HEK293 (cell line): ENCODE data around the gene CLMN.

Source experiments
- CTCF ChIA-PET: fragments of 350-600 bp; formaldehyde crosslinking; extraction: SDS; loops from one replicate; lab custom pipeline; 2021; ENCODE audit warnings: antibody characterized with exemption; lab: Yijun Ruan, JAX
- POLR2A ChIA-PET: fragments of 300-600 bp; formaldehyde crosslinking; extraction: SDS; loops from one replicate; lab custom pipeline; 2020; ENCODE audit warnings: antibody characterized with exemption, inconsistent platforms; lab: Yijun Ruan, JAX
- H3K27ac ChIP-seq: fragments of 200-500 bp; sonication (Bioruptor generic); 2 replicates; pipeline ENCODE4 v1.5.1; 2014; ENCODE audit warnings: low read depth, low read length, control low read depth, inconsistent platforms; ENCODE audit errors: extremely low read depth
- H3K36me3 ChIP-seq, 2 experiments: fragments of 200-500 bp in 1 of 2; sonication (Bioruptor generic) in 1 of 2; 1 replicate in 1 of 2; 2 replicates in 1 of 2; pipeline ENCODE4 v1.5.1; 2014 to 2017; ENCODE audit warnings: inconsistent platforms in 2 of 2, low read length in 2 of 2; ENCODE audit not compliant: control insufficient read depth in 2 of 2, insufficient read depth in 1 of 2
- H3K4me1 ChIP-seq: fragments of 200-500 bp; sonication (Bioruptor generic); 2 replicates; pipeline ENCODE4 v1.5.1; 2014; ENCODE audit warnings: mild to moderate bottlenecking, low read length, inconsistent platforms; ENCODE audit not compliant: control insufficient read depth, insufficient read depth
- H3K4me3 ChIP-seq: 2 replicates; pipeline ENCODE4 v1.5.1; 2011; ENCODE audit warnings: low read depth, mild to moderate bottlenecking, control low read depth, low read length, moderate library complexity
- H3K9me3 ChIP-seq: fragments of 200-500 bp; sonication (Bioruptor generic); 2 replicates; pipeline ENCODE4 v1.5.1; 2014; ENCODE audit warnings: low read depth, low read length, inconsistent platforms; ENCODE audit not compliant: control insufficient read depth, insufficient read depth
- BCL11B ChIP-seq: fragments of 450-650 bp; formaldehyde crosslinking; IDR thresholded peaks from 2 replicates; pipeline ENCODE4 v1.5.1; 2016; ENCODE audit warnings: low read depth, missing biosample characterization, missing genetic modification characterization
- ELK4 ChIP-seq: IDR thresholded peaks from 2 replicates; pipeline ENCODE4 v1.6.1; 2011; ENCODE audit warnings: mild to moderate bottlenecking, low read depth, low read length, borderline replicate concordance
- GLIS2 ChIP-seq: fragments of 450-650 bp; formaldehyde crosslinking; IDR thresholded peaks from 2 replicates; pipeline ENCODE4 v1.5.1; 2016; ENCODE audit warnings: missing biosample characterization, missing genetic modification characterization
- PATZ1 ChIP-seq: fragments of 450-650 bp; formaldehyde crosslinking; IDR thresholded peaks from 2 replicates; pipeline ENCODE4 v1.5.1; 2016; ENCODE audit warnings: missing biosample characterization, missing genetic modification characterization
- TRIM28 ChIP-seq: IDR thresholded peaks from 2 replicates; pipeline ENCODE4 v1.6.1; 2011; ENCODE audit warnings: low read length, control low read depth, borderline replicate concordance
- WT1 ChIP-seq: fragments of 450-650 bp; formaldehyde crosslinking; IDR thresholded peaks from 2 replicates; pipeline ENCODE4 v1.5.1; 2016; ENCODE audit warnings: missing biosample characterization, missing genetic modification characterization
- ZNF16 ChIP-seq: fragments of 450-650 bp; formaldehyde crosslinking; IDR thresholded peaks from 2 replicates; pipeline ENCODE4 v1.5.1; 2016; ENCODE audit warnings: low read depth, missing biosample characterization, missing genetic modification characterization
- ZNF2 ChIP-seq: fragments of 450-650 bp; formaldehyde crosslinking; IDR thresholded peaks from 2 replicates; pipeline ENCODE4 v1.5.1; 2016; ENCODE audit warnings: missing biosample characterization, missing genetic modification characterization
- ZNF37A ChIP-seq: fragments of 450-650 bp; IDR thresholded peaks from 2 replicates; pipeline ENCODE4 v1.5.1; 2018; ENCODE audit warnings: missing biosample characterization, missing genetic modification characterization
- ZNF473 ChIP-seq: fragments of 450-650 bp; formaldehyde crosslinking; IDR thresholded peaks from 2 replicates; pipeline ENCODE4 v1.5.1; 2017; ENCODE audit warnings: missing biosample characterization, missing genetic modification characterization
- ZNF600 ChIP-seq: fragments of 450-650 bp; formaldehyde crosslinking; IDR thresholded peaks from 2 replicates; pipeline ENCODE4 v1.5.1; 2016; ENCODE audit warnings: missing biosample characterization, missing genetic modification characterization
- ZNF658 ChIP-seq: fragments of 450-650 bp; formaldehyde crosslinking; IDR thresholded peaks from 2 replicates; pipeline ENCODE4; 2016; ENCODE audit warnings: missing biosample characterization, missing genetic modification characterization
- ZSCAN5A ChIP-seq: fragments of 450-650 bp; formaldehyde crosslinking; IDR thresholded peaks from 2 replicates; pipeline ENCODE4 v1.5.1; 2016; ENCODE audit warnings: missing biosample characterization, missing genetic modification characterization
- ZXDB ChIP-seq: fragments of 450-650 bp; formaldehyde crosslinking; IDR thresholded peaks from 2 replicates; pipeline ENCODE4 v1.5.1; 2016; ENCODE audit warnings: missing biosample characterization, missing genetic modification characterization
- TF ChIP-seq, protein P1 (sequence below): fragments of 450-650 bp; formaldehyde crosslinking; IDR thresholded peaks from 2 replicates; pipeline ENCODE4 v1.5.1; 2016; ENCODE audit warnings: missing biosample characterization, missing genetic modification characterization
- TF ChIP-seq, protein P2 (sequence below): fragments of 450-650 bp; formaldehyde crosslinking; IDR thresholded peaks from 2 replicates; pipeline ENCODE4 v1.5.1; 2016; ENCODE audit warnings: missing biosample characterization, missing genetic modification characterization
- TF ChIP-seq, protein P3 (sequence below): fragments of 450-650 bp; formaldehyde crosslinking; IDR thresholded peaks from 2 replicates; pipeline ENCODE4 v1.5.1; 2016; ENCODE audit warnings: missing biosample characterization, missing genetic modification characterization

Gene CLMN

GRCh38 chr14:95323361-95323760 is 3.7 kb upstream of the CLMN start:
- Histone ChIP-seq H3K36me3 (no peaks in the 10 kb centered on the region), H3K4me1 (peaks cover 6% of the 10 kb centered on the region; the same call in 1 of the 2 replicates), H3K27ac (no peak overlapping the region), H3K4me3 (no peak overlapping the region), H3K9me3 (no peaks in the 10 kb centered on the region)
- TF ChIP-seq ZNF37A (no peak), PATZ1 (tag by site-specific recombination) (no peak), ZNF2 (tag by site-specific recombination) (no peak), ZNF16 (tag by site-specific recombination) (no peak), ELK4 (no peak), BCL11B (tag by site-specific recombination) (no peak), ZSCAN5A (tag by site-specific recombination) (no peak), TRIM28 (no peak), WT1 (no peak)
- TF ChIP-seq, protein P1, sequence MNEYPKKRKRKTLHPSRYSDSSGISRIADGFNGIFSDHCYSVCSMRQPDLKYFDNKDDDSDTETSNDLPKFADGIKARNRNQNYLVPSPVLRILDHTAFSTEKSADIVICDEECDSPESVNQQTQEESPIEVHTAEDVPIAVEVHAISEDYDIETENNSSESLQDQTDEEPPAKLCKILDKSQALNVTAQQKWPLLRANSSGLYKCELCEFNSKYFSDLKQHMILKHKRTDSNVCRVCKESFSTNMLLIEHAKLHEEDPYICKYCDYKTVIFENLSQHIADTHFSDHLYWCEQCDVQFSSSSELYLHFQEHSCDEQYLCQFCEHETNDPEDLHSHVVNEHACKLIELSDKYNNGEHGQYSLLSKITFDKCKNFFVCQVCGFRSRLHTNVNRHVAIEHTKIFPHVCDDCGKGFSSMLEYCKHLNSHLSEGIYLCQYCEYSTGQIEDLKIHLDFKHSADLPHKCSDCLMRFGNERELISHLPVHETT, result no peak
- TF ChIP-seq, protein P2, sequence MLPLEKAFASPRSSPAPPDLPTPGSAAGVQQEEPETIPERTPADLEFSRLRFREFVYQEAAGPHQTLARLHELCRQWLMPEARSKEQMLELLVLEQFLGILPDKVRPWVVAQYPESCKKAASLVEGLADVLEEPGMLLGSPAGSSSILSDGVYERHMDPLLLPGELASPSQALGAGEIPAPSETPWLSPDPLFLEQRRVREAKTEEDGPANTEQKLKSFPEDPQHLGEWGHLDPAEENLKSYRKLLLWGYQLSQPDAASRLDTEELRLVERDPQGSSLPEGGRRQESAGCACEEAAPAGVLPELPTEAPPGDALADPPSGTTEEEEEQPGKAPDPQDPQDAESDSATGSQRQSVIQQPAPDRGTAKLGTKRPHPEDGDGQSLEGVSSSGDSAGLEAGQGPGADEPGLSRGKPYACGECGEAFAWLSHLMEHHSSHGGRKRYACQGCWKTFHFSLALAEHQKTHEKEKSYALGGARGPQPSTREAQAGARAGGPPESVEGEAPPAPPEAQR (tag by site-specific recombination), result no peak
- POLR2A ChIA-PET, result no interaction called here
- CTCF ChIA-PET, result no interaction called here

DNA sequence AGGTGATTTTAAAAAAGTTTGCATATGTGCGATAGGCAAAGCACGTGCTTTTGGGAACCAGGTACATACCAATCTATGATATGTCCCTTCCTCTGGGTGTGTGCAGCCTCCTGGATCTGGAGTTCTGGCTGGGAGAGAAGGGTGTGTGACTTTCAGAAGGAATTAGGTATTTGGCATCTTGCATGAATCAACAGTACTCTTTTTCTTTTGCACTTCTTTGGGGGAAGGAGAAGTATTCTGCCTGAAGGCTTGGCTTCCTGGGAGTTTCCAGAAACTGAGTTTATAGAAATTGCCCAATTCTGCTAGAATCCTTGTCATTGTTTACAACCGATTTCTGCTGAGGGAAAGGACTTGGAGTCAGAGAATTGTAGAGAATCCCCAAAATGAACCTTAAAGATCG is 2.9 kb upstream of the CLMN start:
- no peaks in the 10 kb centered on the region for H3K9me3 ChIP-seq
- H3K27ac ChIP-seq, result no peak overlapping the region
- CTCF ChIA-PET, result no interaction called here
- peaks cover 6% of the 10 kb centered on the region; the same call in 1 of the 2 replicates for H3K4me1 ChIP-seq
- no peak for TF ChIP-seq ZNF473 (tag by site-specific recombination)
- no peak for TF ChIP-seq ZXDB
- no peak for TF ChIP-seq ZNF16 (tag by site-specific recombination)
- TF ChIP-seq, protein P3, sequence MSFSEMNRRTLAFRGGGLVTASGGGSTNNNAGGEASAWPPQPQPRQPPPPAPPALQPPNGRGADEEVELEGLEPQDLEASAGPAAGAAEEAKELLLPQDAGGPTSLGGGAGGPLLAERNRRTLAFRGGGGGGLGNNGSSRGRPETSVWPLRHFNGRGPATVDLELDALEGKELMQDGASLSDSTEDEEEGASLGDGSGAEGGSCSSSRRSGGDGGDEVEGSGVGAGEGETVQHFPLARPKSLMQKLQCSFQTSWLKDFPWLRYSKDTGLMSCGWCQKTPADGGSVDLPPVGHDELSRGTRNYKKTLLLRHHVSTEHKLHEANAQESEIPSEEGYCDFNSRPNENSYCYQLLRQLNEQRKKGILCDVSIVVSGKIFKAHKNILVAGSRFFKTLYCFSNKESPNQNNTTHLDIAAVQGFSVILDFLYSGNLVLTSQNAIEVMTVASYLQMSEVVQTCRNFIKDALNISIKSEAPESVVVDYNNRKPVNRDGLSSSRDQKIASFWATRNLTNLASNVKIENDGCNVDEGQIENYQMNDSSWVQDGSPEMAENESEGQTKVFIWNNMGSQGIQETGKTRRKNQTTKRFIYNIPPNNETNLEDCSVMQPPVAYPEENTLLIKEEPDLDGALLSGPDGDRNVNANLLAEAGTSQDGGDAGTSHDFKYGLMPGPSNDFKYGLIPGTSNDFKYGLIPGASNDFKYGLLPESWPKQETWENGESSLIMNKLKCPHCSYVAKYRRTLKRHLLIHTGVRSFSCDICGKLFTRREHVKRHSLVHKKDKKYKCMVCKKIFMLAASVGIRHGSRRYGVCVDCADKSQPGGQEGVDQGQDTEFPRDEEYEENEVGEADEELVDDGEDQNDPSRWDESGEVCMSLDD (tag by site-specific recombination), result no peak
- no peak for TF ChIP-seq ZNF600 (tag by site-specific recombination)
- TF ChIP-seq GLIS2 (tag by site-specific recombination), result no peak
- no peak for TF ChIP-seq ZNF658 (tag by site-specific recombination)
- no peaks in the 10 kb centered on the region for H3K36me3 ChIP-seq
- H3K4me3 ChIP-seq, result no peak overlapping the region
- POLR2A ChIA-PET, result no interaction called here
